ENCODE results near the gene SEZ6L.
A peak's percentile ranks its signal among the peaks of the same experiment; 100 is the strongest.

The SEZ6L gene

DNA sequence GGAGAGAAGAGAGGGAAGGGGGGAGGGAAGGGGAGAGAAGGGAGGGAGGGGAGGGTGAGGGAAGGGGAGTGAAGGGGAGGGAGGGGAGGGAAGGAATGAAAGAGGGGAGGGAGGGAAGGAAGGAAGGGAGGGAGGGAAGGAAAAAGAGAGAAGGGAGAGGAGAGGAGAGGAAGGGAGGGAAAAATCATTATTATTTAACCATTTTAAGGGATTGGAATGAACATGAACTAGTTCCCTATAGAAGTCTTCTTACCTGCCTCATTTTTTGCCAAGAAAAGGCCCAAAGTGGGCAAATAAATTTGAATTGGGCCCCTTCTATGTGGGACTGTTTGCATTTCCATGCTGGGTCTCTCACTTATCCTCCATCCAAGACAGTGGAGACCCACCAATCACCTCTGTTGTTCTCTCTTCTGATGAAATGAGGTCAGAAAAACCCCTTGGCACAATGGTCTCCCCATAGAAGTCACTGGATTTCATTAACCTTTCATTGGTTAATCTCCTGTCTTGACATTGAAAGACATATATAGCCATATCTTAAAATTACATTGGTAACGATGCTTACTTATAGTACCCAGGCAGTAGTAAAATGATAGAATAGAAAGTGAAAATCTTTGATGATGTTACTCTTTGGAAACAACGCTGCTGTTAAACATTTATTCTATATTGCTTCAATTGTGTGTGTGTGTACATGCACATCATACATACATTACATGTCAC, 179.7 kb downstream of the SEZ6L start:
- DNase-seq, result no peak

DNA sequence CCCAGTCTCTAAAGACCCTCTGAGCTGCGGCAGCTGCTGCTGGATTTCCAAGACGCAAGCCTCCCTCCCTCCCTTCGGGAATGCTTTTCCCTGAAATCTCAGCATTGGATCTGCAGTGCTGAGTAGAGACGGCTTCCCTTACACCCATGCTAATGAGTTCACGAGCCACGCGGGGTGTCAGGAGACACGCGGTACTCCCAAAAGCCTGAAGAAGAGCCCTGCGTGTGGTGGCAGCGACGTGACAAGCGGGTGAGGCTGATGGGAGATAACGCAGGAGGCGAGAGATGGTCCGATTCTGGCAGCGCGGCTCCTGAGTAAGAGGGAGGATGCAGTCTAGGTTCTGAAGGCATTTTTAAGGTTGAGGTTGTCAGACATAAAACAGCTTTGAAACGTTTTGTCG, 185.4 kb downstream of the SEZ6L start:
- DNase-seq, result no peak

DNA sequence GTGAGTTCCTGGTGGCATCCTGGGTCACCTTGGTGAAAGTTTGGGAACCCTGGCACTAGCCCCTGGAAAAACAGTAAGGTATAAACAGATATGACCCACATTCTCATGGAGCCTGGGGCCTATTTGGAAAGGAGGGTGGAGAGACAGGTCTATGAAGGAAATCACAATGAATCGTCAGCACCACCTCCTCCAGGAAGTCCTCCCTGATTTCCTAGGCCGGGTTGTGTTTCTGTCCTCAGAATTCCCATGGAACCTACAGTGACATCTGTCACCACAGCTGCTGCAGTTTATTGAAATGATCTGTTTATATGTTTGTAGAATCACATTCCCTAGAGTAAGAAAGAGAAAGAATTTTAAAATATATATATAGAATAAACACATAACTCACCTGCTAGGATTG, 188.0 kb downstream of the SEZ6L start:
- no peak for DNase-seq

DNA sequence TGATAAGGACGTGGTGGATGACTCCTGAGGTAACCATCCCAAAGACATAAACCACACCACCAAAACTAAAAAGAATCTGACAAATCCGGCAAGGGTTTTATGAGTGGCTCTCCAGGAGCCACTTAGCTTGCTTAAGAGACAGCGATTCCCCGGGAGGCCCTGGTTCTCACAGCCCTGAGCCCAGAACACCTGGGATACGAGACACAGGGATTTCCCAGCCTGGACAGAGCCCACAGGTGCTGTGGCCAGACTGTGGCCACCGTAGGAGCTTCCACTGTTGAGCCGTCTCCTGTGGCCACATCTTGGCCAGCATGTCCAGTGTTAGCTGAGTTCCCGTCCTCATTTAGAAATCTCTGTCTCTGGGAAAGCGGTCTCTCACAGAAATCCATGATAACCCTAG, 188.6 kb downstream of the SEZ6L start:
- DNase-seq, result no peak

DNA sequence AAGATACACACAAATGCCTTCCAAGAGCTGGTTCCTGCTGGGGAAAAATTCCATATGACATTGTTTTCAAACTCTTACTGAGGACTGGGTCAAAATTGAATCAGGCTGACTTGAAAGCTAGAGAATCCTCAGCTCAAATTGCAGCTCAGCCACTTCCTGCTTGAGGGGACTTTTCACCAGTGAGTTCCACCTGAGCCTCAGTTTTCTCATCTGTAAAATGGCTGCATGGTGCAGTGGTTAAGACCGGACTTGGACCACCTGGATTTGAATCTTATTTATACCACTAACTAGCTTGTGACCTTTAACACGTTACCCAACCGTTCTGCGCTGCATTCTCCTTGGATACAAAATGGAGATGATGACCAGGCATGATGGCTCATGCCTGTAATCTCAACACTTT, 189.9 kb downstream of the SEZ6L start:
- DNase-seq, result no peak

DNA sequence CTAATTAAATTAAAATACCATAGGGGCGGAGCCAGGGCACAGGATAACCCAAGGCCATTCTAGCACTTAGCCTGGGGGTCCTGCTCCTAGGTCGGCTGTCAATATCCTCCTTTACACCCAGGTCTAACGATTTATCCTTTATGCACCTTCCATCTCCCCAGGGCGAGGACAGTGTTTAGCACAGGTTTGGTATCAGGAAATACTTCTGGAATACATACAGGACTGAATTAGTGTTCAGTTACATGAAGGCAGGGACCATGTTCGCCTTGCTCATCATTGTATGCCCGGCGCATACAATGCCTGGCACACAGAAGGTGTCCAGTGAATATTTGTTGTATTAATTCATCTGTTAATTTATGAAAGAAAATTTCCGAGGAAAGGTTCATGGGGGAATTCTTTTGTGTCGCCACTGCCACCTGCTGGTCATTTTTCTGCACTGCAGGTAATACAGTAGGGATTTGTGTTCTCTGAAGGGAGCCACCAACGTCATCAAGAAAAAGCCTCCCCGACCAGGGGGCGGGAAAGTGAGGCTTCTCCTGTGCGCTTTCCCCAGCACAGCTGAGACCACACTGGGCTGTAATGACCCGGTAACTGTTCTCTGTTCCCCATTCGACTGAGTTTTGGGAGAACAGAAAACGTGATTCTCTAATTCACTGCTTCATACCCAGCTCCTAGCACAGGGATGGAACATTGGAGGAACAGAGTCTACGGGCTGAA, 191.1 kb downstream of the SEZ6L start:
- peak; percentile 63 for DNase-seq

DNA sequence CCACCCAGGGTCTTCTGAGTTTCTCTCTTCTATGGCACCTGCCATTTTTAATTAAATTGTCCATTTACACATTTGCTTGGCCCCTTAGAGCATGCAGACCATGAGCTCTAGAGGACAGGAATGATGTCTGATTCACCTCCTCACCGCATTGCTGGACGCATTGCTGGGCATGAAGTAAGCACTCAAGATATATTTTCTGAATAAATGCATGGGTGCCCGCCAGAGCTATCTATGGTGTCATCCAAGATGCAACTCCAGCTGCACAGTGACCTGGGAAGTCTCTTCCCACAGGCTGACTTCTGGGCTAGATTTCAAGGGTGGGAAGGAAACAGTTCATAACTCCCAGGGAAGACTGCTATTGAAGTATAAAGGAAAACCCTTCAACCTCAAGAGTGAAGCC, 193.2 kb downstream of the SEZ6L start:
- no peak for DNase-seq

DNA sequence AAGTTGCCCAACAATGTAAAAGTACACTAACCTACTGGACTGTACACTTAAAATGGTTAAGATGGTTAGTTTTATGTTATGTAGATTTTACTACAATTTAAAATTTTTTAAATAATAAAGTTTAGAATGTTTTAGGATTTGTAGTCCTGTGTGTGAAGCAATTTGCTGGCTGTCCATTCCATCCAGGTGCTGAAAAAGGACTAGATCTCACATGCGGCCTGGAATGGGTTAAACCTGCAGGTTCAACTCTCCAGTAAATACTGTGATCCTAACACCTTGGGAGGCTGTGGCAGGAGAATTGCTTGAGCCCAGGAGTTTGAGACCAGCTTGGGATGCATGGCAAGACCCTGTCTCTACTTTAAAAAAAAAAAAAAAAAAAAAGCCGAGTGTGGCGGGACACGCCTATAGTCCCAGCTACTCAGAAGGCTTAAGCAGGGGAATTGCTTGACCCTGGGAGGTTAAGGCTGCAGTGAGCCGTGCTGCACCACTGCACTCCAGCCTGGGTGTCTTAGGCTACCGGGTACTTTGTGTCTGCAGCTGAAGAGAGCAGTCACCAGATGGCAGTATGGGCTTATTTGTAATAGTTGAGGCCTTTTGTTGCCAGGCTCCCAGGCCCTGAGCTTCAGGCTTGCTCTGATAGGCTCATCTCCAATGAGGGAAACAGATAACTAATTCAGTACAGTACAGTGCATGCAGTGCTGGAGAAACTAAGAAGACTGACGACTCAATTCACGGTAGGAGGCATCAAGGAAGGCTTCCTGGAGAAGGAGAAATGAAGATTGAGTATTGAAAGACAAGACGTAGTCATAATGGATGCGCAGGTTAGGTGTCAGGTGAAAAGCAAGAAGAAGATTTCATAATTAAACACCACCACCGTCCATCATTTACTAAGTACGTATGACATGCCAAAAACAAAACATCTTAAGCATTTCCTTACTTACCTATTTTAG, 195.1 kb downstream of the SEZ6L start:
- peak; percentile 54 for DNase-seq

DNA sequence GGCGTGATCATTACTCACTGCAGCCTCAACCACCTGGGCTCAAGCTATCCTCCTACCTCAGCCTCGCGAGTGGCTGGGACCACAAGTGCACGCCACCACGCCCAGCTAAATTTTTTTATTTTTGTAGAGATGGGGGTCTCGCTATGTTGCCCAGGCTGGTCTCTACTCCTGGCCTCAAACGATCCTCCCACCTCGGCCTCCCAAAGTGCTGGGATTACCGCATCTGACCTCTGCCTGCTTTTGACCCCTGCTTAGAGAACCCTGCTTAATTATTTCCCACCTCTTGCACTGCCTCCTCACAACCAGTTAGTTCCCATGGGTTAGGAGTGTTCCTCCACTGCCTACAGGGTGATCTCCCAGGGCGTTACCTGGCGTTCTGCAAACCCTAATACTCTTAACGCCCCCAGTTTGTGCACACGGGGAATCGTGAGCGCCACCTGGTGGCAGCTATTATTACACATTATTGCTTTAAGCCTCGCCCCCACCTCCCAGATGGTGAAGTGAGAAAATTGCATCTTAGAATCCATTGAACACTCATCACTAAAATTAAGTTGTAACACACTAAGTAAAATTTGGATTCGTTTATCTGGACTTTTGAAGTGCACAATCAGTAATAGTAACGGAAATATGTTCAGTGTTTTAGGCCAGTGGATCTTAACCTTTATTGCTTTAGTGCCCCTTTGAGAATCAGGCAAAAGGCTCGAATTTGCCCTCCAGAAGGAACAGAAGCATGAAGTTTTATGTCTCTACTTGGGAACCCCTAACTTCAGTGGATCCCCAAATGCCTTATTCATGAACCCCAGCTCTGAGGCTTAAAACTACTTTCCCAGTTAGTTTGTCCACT, 198.4 kb downstream of the SEZ6L start:
- peak; percentile 68 for DNase-seq

DNA sequence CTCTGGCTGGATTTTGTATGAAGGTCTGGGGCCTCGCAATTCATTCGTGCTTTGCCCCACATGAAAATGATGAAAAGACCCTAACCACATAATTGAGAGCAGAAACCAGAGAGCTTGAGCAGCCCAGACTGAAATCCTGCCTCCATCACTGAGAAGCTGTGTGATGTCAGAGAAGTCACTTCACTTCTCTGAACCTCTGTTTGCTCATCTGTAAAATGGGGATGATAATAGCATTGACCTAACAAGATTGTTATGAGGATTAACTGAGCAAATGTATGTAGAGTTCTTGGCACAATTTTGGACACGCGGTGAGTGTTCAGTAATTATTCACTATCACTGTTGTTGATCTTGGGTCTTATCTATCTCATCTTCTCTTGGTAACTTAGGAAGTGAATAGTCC, 203.6 kb downstream of the SEZ6L start:
- no peak for DNase-seq

DNA sequence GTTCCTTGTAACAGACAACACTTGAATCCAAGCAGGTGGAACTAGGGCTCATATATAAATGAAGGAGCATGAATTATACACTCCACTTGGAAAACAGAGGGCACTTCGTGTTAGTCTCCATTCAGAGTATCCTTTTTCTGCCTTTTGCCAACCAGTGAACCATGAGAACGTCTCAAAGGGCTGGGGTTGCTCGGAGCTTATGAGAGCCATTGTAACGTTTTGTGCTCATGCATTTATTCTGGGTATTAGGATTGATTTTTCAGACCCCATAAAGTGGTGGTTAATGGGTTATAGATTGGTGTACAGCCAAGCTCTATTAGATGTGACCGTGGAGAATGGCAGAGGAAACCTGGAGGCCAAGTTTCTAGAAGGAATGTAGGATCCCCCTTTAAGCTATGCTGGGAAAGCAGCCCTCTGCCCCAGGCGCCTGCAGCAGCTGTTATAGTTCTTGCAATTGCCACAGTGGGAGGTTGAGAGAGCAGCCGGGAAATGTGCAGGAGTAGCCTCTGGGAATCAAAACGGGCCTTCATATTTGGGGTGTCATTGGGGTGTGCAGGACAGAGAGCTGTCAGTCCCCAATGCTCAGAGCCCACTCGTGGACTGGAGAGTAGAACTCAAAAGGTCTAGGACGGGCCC, 205.2 kb downstream of the SEZ6L start:
- DNase-seq, result no peak

DNA sequence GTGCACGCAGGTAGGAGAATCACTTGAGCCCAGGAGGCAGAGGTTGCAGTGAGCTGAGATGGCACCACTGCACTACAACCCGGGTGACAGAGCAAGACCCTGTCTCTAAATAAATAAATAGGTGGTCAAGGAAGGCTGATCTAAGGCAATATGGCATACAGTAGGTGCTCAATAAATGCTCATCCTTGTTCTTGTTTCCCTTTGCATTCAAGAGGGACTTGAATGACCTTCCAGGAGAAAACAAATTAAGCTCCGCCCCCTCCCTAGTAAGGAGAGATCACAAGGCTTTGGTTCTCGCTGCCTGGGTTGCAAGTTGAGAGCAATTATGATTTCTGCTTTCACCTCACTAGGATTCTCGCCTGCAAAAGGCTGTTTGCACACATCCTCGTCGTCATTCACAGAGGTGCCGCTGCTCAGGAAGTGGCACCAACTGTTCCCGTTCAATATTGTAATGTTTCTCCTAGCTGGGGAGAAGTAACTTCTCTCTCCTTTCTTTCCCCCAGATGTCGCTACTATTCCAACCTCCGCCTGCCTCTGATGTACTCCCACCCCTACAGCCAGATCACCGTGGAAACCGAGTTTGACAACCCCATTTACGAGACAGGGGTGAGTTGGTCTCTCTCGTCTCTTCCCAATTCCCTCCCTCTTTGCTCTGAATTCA, 208.0 kb downstream of the SEZ6L start:
- DNase-seq, result no peak

DNA sequence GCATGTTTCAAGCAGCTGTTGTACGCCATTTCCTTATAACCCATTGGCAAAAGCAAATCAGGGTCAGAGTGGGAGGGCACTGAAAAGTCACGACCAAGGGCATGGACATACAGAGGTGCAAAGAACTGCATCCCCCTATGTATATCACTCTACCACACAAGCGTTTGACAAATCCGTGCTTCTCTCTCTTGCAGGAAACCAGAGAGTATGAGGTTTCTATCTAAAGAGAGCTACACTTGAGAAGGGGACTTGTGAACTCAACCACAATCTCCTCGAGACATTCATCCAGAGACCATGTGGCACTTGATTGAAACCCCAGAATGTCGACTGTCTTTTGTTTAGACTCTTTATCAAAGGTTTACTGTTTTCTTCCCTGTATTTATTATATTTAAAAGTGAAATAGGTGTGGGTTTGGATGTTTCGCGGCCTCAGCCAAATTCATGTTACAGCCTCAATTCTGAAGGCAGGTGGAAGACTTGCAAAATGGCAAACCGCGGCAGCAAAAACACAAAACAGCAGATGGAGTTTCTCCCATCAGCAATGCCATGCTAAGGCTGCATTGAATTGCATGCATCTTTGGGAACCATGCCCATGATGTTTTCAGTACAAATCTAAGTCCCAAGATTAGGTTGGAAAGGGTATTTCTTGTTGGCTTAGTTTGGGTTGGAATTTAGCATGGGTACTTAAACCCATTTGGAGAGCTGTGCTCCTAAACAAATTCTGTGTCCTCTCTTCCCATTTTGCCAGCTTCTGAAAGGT, 211.0 kb downstream of the SEZ6L start:
- DNase-seq, result no peak

DNA sequence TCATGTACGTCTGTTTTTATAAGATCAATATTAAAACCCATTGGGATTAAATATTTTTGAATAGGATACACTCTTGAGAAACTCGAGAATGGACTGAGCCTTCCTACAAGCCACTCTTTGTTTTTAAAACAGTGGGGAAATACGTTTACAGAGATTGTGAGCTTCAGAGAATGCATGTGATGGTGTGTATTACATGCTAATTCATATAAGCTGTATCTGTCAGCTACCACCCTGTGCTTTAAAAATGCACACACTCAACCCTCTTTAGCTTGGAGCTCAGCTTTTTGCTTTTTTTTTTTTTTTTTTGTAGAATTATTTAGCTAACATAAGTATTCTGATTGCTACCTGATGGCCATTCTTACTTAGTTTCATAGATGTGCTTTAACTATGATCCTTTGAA, 213.5 kb downstream of the SEZ6L start:
- DNase-seq, result no peak

DNA sequence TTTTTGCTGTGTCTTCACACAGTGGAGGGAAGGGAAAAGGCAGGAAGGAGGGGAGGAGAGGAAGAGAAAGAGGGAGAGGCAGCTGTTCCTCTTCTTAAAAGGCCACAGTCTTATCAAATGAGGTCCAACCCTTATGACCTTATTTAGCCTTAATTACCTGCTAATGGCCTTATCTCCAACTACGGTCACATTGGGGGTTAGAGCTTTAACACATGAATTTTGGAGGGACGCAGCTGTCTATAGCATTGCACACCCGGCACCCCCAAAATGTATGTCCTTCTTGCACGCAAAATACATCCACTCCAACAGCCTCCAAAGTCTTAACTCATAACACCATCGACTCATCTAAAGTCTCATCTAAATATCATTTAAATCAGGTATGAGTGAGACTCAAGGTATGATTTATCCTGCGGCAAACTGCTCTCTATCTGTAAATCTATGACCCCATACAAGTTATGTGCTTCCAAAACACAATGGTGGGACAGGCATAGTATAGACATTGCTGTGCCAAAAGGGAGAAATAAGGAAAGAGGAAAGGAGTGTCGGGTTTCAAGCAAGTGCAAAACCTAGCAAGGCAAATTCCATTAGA, 214.8 kb downstream of the SEZ6L start:
- DNase-seq, result no peak

DNA sequence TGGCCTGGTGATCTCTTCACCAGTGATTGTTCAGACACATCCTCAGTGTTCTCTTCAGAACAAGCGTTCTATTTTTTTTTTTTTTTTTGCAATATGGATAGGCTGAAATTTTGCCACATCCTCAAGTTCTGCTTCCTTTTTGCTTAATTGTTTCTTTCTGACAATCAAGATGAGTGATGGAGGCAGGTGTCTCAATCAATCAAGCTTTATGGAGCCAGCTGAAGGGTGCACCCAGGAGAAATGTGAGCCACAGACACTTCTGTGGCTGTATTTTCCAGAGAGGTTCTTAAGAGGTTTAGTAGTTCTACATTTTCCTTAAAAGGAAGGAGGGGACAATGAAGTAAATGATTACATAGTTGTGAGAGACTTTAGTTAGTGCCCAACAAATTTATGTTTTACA, 215.9 kb downstream of the SEZ6L start:
- no peak for DNase-seq

DNA sequence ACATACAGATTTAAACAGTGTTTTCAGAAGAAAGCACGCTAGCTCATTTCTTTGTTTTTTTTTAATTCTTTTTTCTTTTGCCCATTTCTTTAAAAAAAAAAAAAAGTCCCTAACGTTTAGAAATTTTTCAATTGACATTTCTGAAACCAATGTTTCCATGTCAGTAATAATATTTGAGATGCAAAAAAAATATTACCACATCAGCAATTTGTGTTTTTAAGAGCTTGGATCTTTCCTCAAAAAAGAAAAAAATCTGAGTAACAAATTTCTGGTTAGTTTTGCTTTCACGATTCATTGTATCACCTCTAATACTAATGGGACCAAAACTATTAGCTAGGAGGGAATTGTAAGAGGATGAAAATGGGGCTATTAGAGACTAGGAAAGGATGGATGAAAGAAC, 219.9 kb downstream of the SEZ6L start:
- no peak for DNase-seq

DNA sequence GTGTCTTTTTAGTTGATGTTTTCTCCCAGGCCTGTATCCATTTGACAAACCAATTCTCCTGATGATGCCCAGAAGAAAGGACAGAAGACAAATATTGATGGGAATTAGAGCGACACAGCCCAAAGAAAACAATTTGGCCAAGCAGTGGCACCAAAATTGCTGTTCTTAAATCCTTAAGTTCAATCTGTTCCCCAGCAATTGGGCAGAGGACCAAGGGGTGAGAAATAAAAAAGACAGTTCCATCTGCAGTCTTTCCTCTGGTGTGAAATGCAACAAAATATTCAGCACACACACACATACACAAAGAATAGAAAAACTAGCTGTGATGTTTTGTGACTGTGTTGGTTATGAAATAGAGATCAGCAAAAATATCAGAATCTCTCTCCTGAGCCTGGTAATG, 221.8 kb downstream of the SEZ6L start:
- no peak for DNase-seq

DNA sequence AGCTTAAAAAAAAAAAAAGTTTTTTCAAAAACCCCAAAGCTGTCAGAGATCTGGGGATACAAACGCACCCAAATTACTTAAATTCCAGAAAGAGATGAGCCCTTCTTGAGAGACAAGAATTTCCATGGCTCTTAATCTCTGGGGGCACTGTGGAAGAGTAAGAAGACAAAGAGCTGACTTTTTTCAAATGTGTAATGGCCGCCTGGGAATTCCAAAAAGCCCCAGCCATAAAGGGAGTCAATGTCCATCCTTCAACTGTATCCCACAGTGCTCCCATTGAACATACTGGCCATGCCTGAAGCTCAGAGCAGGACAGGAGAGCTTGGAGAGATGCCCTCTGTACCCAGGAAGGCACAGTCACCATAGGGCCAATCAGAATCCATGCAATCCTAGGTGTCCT, 222.4 kb downstream of the SEZ6L start:
- no peak for DNase-seq

DNA sequence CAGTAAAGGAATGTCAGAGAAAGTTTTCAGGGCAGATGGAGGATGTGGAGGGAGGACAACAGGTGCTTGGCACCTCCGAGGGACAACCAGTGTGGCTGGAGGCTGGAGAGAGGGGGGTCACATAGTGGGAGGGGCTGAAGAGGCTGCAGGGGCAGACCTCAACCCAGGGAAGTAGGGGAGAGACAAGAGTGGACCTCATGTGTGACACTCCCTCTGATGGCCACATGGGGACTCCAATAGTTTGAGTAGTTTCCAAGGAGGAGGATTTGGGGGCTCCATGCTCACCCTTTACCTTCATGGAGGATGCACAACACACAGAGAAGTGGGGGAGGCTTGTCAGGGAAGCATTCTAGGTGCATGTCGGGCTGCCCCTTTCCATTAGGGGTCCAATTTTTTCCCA, 224.7 kb downstream of the SEZ6L start:
- DNase-seq, result no peak
